Frontal cortex (tissue), 4 donors: ENCODE results near the gene NPVF. TPM values are rescaled to one million over a fixed set of nuclear protein-coding genes. Genes with fewer than 3 reads are reported as not detected.

Source experiments
- DNase-seq, 2 donors: peaks; one replicate each; pipeline ENCODE4 v3.0.0; 2012; ENCODE audit warnings: low spot score in 2 of 2
- FAIRE-seq: peaks from 2 replicates; lab custom pipeline; 2012; peaks lifted over from hg19 to GRCh38; lab: Jason Lieb, UNC
- total RNA-seq: library from RNA; depleted of rRNA; stranded (reverse); fragments of >200 nt; gene quantifications from one replicate; pipeline ENCODE4 v1.2.3, GENCODE V29; 2014
- donor health status: control.
- donor health status: control.
- donor health status: control.

NPVF gene
- total RNA-seq, 1 donor from 2014 or later = not detected

DNA sequence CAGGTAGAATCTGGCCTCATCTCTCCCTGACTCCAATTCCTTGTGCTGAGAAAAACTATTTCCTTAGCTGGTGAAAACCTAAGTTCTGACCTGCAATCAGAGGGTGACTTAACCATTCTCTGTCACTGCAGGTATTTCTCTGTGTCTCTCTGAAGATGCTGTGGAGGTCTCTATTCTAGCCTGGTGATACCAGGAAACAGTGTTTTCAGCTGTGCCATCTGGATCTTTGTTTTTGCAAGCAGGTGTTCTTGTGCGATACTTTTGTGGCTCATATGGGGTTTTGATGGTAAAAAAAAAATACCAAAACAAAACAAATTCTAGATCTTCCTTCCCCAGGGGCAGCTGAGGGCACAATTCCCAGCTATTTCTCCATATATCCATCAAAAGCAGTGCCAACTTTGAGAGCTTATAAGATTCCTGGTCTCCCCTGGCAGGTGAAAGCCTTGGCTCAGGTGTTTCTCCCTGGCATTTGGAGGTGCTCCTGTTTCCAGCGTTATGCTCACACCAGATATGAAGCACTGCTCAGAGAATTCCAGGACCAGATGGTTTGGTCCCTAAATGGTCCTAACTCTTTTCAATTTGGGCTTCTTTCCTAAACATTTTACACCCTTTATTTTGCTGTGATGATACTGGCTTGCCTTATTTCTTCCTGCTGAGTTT lies 9.9 kb upstream of the NPVF start:
- DNase-seq (no peak), FAIRE-seq (no peak)

DNA sequence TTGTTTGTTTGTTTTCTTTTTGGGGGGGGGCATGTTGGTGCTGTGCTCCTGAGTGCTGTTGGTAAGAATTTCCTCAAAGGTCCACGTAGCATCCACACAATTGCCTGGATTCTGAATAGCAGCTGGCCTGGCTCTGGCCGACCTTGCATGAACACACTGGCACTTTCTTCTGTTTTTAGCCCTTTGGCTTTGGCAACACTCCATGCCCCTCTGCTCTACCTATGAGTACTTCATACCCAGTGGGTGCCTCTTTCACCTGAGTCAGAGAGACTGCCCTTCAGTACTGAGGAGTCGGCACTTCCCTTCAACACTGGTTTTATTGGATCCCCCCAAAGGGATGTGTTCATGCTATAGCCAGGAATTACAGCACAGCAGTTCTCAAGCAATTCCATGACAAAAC lies 7.2 kb upstream of the NPVF start:
- FAIRE-seq (no peak), DNase-seq (no peak)

DNA sequence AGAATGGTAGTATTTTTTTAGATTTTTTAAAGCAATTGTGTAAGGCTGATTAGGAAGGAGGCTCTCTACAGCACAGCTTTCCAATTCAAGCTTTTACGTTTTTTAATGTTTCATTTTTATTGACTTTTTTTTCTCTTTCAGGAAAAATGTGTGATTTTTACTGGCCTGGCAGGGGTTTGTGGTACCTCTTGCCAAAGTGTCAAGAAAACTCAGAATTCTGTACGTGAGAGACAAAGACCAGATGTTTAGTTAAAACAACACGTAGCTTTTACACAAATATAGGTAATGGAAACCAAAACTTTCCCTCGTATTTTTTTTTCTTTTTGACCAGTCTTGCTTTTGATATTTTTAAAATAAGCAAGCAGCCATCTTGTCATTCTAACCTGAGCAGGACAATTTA lies 6.0 kb upstream of the NPVF start:
- no peak for DNase-seq
- no peak for FAIRE-seq

DNA sequence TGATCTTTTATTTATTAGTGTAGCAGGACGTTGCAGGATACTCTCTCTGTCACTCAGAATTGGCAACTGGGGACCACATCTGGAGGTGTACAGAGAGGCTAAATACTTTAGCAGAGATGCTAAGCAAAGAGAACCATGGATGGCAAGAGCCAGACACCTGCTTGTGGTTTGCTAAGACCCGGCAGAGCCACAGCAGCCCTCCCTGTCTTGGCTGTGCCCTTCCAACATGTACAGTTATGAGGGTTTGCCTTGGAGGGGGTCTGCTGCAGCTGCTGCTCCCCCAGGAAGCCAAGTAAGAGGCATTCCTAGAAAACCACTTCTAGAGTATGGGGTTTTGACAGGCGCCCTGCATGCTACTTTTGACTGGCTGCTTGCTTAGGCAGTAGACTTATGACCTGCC lies 5.1 kb downstream of the NPVF start:
- FAIRE-seq (no peak), DNase-seq (no peak)

DNA sequence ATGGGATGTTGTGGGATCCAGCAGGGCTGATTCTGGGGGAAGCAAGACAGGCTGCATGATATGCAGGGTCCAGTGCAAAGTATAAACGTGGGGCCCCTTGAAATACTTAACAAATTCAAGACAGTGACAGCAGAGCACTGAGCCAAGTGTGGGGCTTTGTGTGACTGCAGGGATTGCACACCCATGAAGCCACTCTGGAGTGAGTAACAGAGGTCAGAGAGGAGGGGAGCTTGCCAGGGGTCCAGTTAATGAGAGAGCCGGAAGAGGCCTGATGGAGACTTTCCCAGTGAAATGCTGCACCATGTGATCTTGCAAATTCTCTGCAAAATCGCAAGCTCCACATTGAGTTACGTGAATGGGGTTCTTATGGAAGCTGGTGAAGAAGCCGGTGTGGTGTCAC lies 5.6 kb downstream of the NPVF start:
- FAIRE-seq = no peak

DNA sequence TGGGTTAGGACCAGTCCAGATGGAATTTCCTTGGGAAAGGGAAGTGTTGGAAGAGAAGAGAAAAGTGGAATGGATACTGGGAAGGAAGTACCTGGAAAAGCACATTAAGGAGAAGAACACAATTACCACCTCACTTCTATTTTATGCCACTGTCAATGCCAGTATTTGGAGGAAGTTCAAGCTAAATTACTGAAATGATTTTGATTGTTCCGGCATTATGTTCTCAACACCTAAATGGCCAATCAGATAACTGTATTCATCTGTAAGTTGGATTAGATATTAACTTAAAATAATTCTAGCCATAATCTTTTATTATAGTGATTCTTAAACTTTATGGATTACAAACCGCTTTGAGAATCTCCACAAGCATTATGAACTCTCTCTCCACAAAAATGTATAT lies 7.3 kb downstream of the NPVF start:
- no peak for FAIRE-seq
- no peak for DNase-seq

More for the DNA sequence above, 5.6 kb downstream of the NPVF start:
- no peak for DNase-seq

DNA sequence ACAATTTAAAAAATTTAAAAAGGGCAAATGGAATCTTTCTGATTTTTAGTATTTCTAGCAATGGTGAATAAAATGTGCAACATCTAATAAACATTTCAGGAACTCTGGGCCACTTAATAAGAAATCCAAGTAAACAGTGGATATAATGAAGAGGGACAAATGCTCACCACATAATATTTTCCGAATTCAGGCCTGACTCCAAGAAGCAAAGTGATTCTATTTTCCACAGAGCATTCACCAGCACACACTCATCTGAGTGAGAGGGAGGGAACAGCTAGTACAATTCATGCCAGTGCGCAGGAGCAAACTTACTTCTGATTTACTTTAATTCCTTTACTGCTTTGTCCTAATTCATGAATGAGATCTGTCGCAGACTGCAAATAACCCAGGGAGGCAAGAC lies 10.1 kb downstream of the NPVF start:
- FAIRE-seq = no peak

DNA sequence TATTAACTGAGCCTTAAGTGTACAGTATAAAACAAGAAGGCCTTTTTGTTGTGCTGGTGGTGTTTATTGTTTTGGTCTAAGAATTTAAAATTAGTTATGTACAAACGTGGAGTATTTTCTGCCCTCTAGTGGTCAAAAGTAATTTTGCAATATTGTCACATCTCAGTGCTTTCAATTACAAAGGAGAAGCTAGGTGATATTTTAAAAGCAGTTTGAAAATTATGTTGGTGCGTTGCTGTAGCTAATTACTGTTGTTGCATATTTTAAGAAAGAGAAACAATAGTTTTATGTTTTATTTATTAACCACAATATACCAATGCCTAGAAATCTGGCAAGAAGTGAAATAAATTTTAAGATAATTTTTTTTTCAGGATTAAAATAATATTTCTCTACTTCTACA lies 11.4 kb downstream of the NPVF start:
- peak; percentile 97 for FAIRE-seq
- DNase-seq = peak in 1 of 2 donors; percentile 18

More for the DNA sequence above, 10.1 kb downstream of the NPVF start:
- no peak for DNase-seq

DNA sequence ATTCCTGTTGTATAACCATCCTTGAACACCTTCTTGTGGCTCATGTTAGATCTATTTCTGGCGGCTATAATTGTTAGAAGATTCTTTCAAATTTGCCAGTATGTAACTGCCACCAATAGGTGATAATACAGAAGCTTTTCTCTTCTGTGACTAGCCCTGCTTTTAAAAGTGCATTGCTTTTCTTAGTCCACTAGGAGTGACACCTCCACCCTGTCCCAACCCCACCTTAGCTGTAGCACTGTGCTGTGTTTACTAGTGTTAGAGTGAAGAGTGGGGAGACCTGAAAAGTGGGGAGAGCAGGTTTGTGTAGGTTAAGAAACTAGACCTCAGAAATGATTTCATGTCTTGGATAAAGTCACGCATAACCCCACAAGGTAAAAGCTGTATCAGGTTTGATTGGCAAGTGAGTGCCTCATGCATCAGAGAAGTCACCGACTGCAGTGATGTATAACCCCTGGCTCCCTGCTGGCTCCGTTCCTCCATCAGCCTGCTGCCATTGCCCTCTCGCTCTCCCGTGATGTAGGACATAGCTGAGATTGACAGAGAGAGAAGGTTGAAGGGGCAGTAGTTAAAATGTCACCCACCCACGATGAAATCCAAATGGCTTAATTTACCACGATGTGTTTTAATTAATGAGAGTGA lies 12.5 kb downstream of the NPVF start:
- DNase-seq = no peak
- no peak for FAIRE-seq

DNA sequence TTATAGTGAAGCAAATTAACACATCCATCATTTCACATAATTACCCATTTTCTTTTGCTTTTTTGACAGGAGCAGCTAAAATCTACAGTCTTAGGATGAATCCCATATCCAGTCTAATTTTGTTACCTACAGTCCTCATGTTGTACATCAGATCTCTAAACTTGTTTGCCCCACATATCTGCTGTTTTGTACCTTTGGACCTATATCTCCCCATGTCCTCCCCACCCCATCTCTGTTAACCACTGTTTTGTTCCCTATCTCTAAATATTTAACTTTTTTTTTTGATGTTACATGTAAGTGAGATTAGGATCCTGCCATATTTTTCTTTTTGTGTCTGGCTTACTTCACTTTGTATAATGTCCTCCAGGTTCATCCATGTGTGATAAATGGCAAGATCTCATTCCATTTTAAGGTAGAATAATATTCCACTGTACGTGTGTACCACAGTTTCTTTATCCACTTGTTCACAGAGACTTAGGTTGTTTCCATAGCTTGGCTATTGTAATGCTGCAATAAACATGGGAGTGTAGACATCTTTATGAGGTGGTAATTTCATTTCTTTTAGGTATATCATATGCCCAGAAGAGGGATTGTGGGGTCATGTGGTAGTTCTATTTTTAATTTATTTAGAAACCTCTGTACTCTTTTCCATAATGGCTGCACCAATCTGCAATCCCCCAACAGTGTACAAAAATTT lies 19.6 kb downstream of the NPVF start:
- FAIRE-seq = no peak

DNA sequence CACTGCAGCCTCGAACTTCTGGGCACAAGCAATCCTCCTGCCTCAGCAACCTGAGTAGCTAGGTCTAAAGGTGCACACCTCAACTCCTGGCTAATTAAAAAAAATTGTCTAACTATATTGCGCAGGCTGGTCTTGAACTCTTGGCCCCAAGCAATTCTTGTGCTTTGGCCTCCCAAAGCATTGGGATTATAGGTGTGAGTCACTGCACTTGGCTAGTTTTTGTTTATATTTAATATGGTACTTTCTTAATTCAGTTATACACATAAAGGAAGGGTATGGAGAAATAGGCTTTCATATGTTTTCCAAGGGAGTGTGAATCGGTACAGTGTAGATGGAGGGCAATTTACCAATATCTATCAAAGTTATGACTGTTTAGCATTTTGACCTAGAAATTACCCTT lies 20.4 kb downstream of the NPVF start:
- FAIRE-seq = no peak

More for the DNA sequence above, 19.6 kb downstream of the NPVF start:
- no peak for DNase-seq

DNA sequence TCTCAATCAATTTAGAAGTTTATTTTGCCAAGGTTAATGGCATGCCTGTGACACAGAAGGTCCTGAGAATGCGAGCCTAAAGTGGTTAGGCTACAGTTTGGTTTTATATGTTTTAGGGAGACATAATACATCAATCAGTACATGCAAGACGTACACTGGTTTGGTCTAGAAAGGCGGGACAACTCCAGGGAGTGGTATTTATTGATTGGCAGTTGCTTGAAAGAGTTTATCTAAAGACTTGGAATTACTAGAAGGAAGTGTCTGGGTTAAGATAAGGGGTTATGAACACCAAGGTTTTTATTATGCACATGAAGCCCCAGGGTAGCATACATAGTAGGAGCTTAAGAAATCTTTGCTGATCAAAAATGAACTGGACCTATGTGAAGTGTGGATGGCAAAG lies 21.5 kb downstream of the NPVF start:
- DNase-seq = no peak

More for the DNA sequence above, 20.4 kb downstream of the NPVF start:
- no peak for DNase-seq

DNA sequence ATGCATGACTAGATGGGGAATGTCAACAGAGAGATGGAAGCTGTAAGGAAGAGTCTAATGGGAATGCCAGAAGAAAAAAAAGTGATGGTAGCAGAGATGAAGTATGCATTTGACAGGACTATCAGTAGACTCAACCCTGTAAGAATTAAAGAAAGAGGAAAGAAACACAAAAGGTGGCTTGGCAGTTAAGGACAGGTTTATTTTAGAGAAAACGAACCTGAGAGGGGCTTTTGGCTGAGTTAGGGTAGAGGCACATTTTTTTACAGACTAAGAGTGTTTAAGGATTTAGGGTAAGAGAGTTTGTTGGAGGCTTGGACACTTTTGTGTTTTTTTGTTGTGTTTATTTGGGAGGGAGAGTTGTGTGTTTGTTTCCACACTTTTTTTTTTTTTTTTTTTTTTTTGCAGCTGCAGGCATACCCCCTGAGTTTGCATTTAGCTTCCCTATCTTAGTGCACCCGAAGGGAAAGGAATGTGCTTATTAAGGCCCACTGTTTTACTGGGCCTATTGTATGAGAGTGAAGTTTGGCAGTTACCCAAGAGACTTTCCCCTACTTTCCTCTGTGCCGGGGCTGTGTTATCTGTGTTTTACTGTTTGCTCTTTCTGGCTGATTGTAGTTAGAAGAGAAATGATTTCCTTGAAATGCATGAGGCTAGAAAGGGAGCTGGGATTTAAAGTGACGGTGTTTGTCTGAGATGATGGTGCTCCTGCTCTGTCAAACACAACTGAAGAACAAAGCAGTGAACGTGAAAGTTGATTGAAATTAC lies 32.0 kb downstream of the NPVF start:
- DNase-seq = no peak
- no peak for FAIRE-seq

More for the DNA sequence above, 21.5 kb downstream of the NPVF start:
- FAIRE-seq = no peak

DNA sequence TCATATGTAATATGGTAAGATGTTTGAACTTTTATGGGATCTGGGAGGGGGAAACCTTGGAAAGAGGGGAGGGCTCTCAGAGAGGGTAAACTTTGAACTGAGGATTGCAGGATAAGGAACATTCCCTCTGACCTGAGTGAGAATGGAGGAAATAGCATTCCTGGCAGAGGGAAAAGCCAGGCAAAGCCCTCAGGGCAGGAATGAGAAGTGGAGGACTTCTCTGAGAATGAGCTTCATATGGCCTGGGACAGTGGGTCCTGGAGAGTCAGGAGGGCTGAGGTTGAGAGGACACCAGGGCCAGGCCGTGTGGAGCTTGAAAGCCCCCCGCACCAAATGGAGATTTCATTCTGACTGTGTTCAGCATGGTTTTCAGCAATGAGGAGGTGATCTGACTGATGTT lies 34.2 kb downstream of the NPVF start:
- FAIRE-seq (no peak), DNase-seq (no peak)

DNA sequence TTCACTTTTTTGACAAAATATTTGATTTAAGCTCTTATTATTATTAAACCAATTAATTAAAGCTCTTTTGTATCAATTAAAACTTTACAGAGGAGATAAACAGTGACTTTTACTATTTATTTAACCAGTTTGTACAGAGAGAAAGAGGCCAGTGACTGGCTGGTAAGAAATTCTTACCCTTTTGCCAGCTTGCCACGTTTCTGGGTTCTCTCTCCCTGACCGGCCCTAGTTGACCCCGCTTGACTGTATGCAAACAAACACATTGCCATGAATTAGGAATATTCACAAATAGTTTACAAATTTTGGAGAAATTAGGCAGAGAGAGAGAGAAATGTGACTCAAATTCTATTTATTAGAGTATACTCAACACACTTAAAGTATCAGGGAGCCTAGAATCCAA lies 36.2 kb downstream of the NPVF start:
- FAIRE-seq = no peak
- DNase-seq = no peak

DNA sequence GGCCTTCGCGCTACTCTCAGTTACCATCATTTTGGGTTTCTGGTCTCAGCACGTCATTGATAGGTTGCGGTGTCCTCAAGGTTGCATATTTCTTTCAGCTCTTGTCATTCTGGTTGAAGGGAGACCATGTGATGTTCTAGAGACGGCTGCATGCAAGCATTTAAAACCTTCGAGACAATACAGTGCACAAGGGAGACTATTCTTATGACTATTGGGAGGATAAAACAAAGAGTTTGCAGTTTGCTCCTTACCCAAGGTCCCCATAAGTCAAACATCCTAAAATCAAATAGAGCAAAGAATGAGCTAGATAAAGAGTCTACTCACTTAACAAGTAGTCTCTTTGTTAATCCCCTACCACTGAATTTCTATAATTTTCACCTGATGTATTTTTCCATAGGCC lies 39.1 kb downstream of the NPVF start:
- DNase-seq (no peak), FAIRE-seq (no peak)

DNA sequence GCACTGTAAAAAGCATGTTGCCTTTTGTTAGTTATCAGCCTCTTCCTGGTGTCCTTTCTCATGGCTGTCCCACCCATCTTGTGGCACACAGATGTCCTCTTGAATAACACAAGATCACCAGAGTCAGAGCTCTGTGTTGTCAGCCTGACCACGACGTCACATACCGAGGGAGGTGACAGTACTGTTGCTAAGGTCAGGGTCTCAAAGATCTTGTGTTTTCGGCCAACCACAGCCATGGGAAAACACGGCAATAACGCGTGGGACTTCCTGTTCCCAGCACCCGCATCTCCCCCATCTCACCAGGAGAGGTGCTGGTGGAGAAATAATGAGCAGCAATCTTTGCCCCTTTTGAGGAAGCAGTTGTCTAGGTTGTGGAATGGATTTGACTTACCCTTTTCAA lies 40.4 kb downstream of the NPVF start:
- no peak for FAIRE-seq
- no peak for DNase-seq

DNA sequence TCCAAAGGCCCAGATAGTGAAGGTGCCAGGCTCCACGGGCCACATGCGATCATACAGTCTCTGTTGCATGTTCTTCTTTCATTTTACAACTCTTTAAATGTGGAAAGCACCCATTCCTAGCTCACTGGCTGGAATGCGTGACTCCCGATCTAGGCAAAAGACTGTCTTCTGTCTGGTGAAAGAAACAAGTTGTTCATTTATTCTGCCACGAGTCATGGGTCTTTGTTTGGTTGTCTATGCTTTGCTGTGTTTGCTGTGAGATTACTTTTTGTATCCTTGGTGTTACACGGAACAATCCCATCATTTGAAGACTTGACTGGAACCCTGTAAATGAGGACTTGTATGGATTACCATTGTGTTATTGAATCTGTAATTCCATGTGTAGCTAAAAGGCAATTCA lies 41.9 kb downstream of the NPVF start:
- DNase-seq (no peak), FAIRE-seq (no peak)

DNA sequence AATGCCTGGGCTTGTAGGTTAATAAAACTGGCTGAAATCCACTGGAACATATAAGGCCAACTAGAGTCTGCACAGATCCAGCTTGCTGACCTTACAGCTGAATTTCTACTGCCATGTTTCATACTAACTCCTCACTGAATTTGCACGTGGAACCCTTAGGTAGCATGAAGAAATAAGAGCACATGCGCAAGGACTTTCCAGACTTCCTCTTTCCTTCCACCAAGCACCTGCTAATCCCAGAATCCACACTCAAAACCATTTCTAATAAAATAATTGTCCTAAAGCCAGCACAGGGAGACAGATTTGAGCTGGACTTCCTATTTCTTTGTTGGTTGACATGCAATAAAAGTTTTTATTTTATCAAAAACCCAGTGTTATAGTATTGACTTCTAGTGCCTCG lies 46.8 kb downstream of the NPVF start:
- no peak for DNase-seq
- no peak for FAIRE-seq

DNA sequence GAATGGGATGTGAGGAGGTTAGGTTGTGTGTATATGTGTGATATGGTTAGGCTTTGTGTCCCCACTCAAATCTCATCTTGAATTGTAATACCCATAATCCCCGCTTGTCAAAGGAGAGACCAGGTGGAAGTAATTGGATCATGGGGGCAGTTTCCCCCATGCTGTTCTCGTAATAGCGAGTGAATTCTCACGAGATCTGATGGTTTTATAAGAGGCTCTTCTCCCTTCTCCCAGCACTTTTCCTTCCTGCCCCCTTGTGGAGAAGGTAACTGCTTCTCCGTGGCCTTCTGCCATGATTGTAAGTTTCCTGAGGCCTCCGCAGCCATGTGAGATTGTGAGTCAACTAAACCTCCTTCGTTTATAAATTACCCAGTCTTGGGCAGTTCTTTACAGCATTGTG lies 47.3 kb downstream of the NPVF start:
- no peak for FAIRE-seq
- no peak for DNase-seq

DNA sequence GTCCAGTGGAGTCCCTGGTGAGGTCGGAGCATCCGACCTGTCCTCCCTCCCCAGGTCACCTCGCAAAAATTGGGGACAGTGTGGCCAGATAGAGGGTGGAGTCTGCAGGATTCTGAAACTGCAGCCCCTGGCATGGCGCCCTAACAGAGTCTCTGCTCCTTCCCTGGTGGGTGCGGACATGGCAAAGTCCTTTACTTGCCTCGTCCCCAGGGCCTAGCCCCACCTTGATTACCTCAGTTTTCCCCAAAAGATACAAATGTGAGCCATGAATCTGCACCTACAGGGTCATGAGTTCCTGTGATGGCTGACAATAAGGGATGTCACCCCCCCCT lies 47.7 kb downstream of the NPVF start:
- no peak for FAIRE-seq
- no peak for DNase-seq
